HG02884 (cell line): Measurements from ENCODE around the gene TCAF1.
"Not testable (repeated sequence)": the region's sequence is repeated elsewhere in the genome, so short reads cannot be mapped to it uniquely, and the experiment has no call there.

Experiments used
- ATAC-seq: cut with Tn5 transposase; IDR thresholded peaks from one replicate; pipeline ENCODE4 v1.9.1; 2021; ENCODE audit warnings: mild to moderate bottlenecking, moderate library complexity; ENCODE audit not compliant: unreplicated experiment

Gene TCAF1

DNA sequence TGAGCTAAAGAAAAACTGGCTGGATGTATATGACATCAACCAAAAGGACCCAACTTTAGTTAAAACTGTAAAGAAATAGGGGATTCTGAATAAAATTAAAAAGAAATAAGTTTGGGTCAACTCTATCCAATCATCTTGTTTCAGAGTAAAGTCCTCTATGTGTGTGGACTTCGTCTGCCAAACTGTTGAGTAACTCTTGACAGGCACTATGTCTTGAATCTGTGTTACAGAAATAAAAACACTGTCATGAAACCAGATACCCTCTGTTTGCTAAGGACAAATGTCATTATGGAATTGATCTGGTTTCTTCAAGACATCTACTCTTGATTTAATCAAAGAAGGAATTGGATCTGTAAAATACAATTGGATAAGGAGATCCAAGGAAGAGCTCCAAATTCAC lies 46.5 kb downstream of the TCAF1 start:
- not testable (repeated sequence) for ATAC-seq

- ATAC-seq = no peak
Measured at GRCh38 chr7:143850682-143851081, 51.3 kb downstream of the TCAF1 start.

- no peak for ATAC-seq
Measured at GRCh38 chr7:143849785-143850479, 52.0 kb downstream of the TCAF1 start.

- ATAC-seq = no peak
Measured at GRCh38 chr7:143848192-143848591, 53.8 kb downstream of the TCAF1 start.

DNA sequence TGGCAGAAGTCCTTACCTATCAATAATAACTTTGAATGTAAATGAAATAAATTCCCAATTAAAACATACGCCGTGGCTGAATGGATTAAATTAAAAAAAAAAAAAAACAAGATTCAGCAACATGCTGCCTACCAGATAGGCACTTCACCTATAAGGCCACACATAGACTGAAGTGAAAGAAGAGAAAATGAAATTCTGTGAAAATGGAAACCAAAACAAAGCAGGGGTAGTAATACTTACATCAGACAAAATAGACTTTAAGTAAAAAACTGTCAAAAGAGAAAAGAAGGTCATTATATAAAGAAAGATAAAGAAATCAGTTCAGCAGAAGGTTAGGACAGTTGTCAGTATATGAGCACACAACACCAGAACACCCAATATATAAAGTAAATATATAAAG lies 55.3 kb downstream of the TCAF1 start:
- no peak for ATAC-seq

DNA sequence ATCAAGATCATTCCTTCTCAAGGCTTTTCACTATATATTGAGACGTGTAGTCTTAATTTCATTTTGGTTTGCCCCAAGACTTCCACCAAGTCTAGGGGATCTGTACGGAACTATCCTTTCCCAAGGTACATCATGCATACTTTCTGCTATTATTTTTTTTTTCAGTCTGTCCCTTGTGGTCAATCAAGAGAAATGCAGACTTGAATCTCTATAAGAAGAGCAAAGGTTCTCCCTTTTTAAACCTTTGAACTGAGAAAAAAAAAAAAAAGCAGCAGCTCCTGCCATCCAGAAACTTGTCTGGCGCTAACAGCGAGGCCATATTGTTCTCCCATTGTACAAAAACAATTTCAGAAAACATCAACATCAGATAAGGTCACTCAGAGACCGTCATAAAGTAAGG lies 60.3 kb downstream of the TCAF1 start:
- ATAC-seq = not testable (repeated sequence)

- ATAC-seq = not testable (repeated sequence)
Measured at GRCh38 chr7:143840062-143840461, 61.9 kb downstream of the TCAF1 start.

DNA sequence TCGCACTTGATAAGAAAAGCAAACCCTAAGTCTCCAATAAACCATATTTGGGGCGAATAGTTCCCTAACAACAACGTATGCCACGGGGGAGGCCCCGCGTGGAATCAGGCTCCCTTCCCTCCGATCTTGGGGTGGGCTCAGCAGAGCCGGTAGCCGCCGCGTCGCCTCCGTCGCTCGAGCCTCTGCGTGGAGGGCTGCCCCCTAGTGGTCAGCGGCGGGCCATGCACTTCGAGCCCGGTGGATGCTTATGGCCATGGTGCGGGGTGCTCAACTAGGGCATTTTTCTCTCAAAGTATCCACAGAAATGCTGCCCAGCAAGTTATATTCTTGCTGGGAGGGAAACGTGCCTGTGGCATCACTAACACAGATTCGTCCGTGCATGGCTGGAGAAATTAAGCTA lies 64.8 kb downstream of the TCAF1 start:
- peak; percentile 63 for ATAC-seq

- ATAC-seq = peak; percentile 77
Measured at GRCh38 chr7:143836622-143837021, 65.4 kb downstream of the TCAF1 start.

GRCh38 chr7:143836088-143836487 lies 65.9 kb downstream of the TCAF1 start:
- ATAC-seq = peak; percentile 26

DNA sequence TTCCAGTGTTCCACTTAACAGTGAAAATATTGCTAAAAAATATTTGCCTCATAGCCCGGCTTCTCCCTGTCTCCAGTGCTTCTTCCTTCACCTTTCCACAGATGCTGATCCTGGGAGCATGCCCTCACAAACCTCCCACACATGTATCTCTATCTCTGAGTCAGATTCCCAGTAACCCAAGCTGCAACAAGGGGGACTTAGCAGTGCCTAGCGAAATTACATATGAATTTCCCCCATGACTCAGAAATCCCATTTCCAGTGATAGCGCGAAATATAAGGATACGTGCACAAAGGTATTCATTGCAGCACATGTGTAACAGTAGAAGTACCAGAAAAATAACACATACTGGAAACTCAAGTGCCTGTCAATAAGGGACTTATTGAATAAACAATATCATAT lies 75.4 kb downstream of the TCAF1 start:
- ATAC-seq = not testable (repeated sequence)

- ATAC-seq = not testable (repeated sequence)
Measured at GRCh38 chr7:143824295-143825135, 77.5 kb downstream of the TCAF1 start.

DNA sequence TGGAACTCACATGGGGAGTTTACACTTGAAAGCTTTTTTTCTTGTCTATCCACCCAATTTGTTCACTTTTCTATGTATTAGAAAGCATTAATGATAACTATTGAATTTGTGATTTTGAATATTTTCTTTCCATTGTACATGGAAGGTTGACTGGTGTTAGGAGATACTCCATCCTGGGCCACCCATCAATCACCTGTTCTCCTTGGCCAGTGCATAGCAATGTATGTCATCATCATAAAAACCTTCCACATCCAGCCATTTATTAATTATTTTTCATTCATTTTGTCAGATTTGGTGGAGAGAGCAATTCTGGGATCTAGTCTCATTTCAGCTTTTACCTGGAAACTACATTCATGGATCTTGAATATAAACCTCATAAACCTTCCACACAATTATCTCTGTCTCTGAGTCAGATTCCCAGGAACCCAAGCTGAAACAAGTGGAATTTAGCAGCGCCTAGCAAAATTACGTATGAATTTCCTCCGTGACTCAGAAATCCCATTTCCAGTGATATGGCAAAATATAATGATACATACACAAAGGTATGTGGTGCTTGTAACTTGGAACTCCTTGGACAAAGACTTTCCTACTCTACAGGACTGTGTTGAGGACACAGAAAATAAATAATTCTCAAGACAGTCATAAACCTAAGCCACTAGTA lies 78.2 kb downstream of the TCAF1 start:
- not testable (repeated sequence) for ATAC-seq

DNA sequence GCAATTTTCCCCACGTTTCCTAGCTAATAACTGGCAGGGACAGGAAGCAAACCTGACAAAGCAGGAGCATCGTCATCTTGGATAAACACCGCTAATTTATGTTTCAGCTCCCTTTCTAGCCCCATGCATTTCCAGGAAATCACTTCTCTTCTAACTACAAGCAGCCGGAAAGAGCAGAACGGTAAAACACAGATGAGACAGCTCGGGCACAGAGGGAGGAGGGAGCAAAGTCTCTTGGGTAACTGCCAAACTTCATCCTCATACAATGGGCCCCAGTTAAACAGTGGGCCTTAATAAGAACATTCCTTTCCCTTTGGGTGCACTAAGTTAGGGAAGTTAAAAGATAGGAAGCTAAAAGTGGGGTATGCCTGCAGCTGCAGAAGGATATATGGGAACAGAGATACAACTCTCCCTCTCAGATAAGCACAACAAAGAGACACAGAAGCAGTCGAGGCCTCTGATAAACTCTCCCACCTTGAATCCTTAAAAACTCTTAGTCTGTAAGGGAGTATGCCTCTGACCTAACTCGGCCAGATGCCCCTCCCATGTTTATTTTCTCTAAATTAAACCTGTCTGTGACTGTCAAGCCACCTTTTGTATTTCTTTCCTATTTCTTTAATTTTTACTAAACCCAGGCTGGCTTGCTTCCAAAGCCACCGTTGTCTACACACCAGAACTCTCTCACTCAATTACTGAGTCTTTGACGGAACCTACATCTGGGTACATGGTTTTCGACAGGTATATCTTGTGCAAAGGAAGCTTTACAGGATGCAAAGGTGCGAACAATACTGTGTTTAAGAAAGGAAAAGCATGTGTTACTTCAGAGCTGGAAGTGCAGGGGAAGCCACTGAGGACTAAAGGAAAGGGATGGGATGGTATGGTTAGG lies 80.3 kb downstream of the TCAF1 start:
- not testable (repeated sequence) for ATAC-seq

DNA sequence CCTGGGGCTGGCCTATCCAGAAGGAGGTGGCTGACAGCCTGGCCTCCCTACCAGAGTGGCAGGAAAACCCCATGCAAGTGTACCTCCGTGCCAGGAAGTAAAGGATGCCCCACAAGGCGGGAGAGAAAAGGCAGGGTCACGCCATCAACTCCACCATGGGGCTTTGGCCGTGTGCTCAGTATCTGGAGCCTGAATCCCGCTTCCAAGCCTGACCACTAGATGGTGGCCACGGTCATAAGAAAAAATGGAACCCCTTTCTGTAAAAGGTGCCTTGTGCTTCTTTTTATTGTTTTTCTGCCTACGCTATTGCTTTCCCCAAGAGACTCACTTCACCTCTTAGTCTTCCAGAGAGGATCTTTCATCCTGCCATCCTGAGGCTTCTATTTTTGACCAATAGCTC lies 84.1 kb downstream of the TCAF1 start:
- ATAC-seq = peak; percentile 72

DNA sequence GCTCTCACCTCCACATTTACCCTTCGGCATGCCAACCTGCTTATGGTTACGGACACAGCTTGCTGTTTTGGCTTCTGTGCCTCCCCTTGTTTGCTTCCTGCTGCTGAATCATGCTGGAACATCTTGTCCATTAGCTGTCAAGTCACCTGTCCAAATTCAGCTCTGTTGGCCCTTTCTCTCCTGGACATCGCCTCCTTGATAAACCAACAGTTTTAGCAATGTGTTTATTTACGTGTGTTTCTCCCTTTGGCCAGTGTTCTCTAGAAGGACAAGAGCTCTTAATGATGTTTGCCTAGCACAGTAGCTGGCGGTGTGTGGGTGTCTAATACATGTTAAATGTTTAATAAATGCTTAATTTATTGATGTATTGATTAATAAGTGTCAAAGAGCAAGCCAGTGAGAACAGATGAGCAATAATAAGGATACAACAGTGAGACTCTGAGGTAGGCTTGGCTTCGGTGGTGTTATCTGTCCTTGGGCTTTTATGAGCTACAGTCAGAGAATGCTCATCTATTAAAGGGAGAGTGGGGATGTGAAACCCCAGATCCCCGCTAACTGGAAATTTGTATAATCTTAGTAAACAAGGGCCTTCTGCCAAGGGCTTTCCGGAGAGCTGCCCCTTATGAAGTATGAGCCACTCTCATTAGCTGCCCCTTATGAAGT lies 85.4 kb downstream of the TCAF1 start:
- ATAC-seq = not testable (repeated sequence)

GRCh38 chr7:143810639-143811038 lies 91.3 kb downstream of the TCAF1 start:
- ATAC-seq = not testable (repeated sequence)

- ATAC-seq = not testable (repeated sequence)
Measured at GRCh38 chr7:143806664-143807071, 95.3 kb downstream of the TCAF1 start.
